ENCODE measurements around the gene INMT.
"Not testable (repeated sequence)": the region's sequence is repeated elsewhere in the genome, so short reads cannot be mapped to it uniquely, and the experiment has no call there.

The INMT gene

DNA sequence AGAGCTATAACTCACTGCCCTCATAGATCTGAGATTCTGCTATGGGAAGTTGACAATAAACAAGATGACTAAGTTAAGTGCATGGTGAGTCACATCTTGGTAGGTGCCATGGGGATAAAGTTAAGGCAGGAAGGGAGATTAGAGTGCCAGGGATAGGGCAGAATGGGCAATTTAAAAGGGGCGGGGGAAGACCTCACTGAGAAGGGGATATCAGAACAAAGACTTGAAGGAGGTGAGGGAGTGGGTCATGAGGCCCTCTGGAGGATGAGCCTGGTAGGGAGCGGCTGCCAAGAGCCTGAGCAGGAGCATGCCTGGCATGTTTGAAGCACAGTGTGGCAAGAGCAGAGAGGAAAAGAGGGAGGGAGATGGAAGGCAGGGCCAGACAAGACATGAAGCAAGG, 34.8 kb upstream of the INMT start:
- H3K27ac ChIP-seq = no peak overlapping the region
- TF ChIP-seq, protein P1, sequence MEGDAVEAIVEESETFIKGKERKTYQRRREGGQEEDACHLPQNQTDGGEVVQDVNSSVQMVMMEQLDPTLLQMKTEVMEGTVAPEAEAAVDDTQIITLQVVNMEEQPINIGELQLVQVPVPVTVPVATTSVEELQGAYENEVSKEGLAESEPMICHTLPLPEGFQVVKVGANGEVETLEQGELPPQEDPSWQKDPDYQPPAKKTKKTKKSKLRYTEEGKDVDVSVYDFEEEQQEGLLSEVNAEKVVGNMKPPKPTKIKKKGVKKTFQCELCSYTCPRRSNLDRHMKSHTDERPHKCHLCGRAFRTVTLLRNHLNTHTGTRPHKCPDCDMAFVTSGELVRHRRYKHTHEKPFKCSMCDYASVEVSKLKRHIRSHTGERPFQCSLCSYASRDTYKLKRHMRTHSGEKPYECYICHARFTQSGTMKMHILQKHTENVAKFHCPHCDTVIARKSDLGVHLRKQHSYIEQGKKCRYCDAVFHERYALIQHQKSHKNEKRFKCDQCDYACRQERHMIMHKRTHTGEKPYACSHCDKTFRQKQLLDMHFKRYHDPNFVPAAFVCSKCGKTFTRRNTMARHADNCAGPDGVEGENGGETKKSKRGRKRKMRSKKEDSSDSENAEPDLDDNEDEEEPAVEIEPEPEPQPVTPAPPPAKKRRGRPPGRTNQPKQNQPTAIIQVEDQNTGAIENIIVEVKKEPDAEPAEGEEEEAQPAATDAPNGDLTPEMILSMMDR (IDR thresholded peaks at IDR 0.05) = no peak
- no peak for TF ChIP-seq ZFX (IDR thresholded peaks at IDR 0.05; ENCODE audit: borderline replicate concordance)

DNA sequence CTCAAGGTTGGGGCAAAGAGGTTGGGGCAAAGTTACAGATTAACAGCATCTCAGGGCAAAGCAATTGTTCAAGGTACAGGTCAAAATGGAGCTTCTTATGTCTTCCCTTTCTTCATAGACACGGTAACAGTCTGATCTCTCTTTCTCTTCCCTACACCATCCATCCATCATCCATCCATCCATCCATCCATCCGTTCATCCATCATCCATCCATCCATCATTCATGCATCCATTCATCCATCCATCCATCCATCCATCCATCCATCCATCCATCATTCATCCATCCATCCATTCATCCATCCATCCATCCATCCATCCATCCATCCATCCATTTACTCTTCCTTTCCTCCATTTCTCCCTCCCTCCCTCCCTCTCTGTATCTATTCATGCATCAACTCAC, 32.5 kb upstream of the INMT start:
- not testable (repeated sequence) for H3K27ac ChIP-seq

DNA sequence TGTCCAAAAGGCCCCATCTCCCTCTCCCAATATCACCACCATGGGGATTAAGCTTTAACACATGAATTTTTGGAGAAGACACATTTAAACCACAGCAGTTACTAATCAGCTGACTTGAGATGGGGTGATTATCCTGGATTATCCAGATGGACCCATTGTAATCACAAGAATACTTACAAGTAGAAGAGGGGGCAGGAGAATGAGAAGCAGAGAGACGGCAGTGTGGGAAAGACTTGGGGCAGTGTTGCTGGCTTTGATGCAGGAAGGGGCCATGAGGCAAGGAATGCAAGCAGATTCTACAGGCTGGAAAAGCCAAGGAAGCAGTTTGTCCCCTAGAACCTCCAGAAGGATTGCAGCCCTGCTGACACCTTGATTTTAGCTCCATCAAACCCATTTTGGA, 30.7 kb upstream of the INMT start:
- TF ChIP-seq, protein P1 (IDR thresholded peaks at IDR 0.05) = no peak
- TF ChIP-seq ZFX (IDR thresholded peaks at IDR 0.05; ENCODE audit: borderline replicate concordance) = no peak
- H3K27ac ChIP-seq = no peak overlapping the region

DNA sequence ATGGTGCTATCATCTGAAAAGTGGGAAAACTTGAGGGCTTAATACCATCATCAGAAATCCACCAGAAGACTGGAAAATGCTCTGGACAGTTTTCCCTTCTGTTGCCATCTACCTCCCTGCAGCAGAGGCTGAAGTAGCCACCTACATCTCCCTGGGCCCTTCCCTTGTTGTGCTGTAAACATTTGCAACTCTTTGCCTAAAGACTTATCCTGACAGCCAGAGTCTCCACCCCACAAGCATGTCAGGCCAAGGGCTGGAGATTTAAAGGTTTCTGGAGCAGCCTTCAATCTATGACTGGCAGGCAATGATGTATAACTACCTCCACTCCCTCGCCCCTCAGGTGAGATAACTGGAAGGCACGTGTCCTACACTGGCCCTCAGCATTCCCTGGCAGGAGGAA, 29.7 kb upstream of the INMT start:
- no peak for TF ChIP-seq ZFX (IDR thresholded peaks at IDR 0.05; ENCODE audit: borderline replicate concordance)
- TF ChIP-seq, protein P1 (IDR thresholded peaks at IDR 0.05) = no peak
- H3K27ac ChIP-seq = no peak overlapping the region

DNA sequence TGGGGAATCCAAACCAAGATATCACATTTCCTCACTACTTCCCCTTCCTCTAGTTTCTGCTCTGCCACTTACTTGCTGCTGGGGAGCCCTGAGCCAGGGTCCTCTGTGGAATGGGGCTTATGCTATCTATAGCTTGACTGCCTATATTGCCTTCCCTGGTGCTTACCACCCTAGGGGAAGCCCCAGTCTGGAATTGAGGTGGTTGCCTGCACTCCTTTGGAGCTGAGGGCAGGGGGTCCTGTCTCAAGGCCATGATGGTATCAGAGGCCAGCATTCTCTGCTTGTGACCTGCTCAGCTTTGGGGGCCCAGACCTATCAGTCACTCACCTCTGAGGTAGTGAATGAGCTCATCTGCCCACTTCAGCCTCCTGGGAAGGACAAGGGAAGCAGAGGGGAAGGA, 29.3 kb upstream of the INMT start:
- no peak for TF ChIP-seq ZFX (IDR thresholded peaks at IDR 0.05; ENCODE audit: borderline replicate concordance)
- TF ChIP-seq, protein P1 (IDR thresholded peaks at IDR 0.05) = no peak
- no peak overlapping the region for H3K27ac ChIP-seq

DNA sequence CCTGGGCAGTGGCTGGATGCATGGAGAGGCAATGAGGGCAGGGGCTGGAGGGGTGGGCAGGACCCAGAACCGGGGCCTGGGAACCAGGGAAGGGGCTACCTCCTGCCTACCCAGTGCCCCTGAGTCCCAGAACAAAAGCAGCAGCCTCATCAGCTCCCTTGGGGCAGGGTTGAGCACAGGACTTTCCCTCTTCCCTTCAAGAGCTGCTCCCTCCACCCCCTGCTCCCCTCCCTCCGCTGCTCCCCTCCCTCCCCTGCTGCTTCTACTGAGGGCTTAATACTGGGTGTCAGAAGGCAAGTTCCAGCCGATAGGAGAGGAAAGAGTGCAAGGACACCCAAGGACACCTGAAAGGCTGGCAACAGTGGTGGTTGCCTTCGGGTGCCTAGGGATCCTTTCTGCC, 28.2 kb upstream of the INMT start:
- TF ChIP-seq, protein P1 (IDR thresholded peaks at IDR 0.05) = no peak
- no peak for TF ChIP-seq ZFX (IDR thresholded peaks at IDR 0.05; ENCODE audit: borderline replicate concordance)
- no peak overlapping the region for H3K27ac ChIP-seq

DNA sequence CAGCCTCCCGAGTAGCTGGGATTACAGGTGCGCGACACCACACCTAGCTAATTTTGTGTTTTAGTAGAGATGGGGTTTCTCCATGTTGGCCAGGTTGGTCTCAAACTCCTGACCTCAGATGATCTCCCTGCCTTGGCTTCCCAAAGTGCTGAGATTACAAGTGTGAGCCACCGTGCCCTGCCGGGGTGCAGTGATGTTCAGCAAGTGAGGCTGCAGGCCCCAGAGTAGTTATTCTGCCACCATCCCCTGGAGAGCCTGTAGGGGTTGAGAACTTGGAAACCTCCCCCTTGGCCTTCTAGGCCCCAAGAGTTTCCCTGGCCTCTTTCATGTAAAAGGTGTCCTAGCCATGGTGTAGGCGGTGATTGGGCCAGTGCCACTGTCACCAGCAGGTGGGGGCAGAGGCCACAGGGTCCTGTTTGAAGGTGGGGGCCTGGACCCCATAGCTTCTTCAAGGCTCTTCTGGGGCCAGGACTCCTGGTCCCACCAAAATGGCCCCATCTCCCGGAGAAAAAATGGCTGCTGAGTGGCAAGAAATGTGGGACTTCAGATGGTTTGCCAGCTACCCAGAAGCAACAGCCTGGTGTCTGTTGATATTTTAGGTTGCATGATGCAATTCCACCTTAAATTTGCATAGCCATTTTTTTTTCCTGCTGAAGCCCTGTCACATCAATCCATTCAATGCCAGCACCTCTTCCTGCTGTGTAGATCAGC, 25.5 kb upstream of the INMT start:
- no peak overlapping the region for H3K27ac ChIP-seq
- no peak for TF ChIP-seq ZFX (IDR thresholded peaks at IDR 0.05; ENCODE audit: borderline replicate concordance)
- TF ChIP-seq, protein P1 (IDR thresholded peaks at IDR 0.05) = no peak
